ENCODE measurements around the gene HRAS.
"Not testable (repeated sequence)": the region's sequence is repeated elsewhere in the genome, so short reads cannot be mapped to it uniquely, and the experiment has no call there.

Gene HRAS

GRCh38 chr11:575996-576768 lies 40.8 kb upstream of the HRAS start, which contains the start of gene PHRF1:
Gene PHRF1 (plus strand): TSS chr11:576470. CDS start chr11:581513, 5,043 bp downstream.
- no peaks in the 10 kb centered on the region for H3K36me3 ChIP-seq (ENCODE audit: control insufficient read depth in 5 of 5, insufficient read depth in 5 of 5, low read length in 5 of 5)
- H3K4me1 ChIP-seq (ENCODE audit: control insufficient read depth in 5 of 5, insufficient read depth in 5 of 5, low read length in 5 of 5) = peaks cover 16 to 47% (median 41%) of the 10 kb centered on the region in 5 donors
- H3K27ac ChIP-seq (ENCODE audit: low read depth, low read length) = peak within 1 kb of the TSS; percentile 70
- H3K9ac ChIP-seq (ENCODE audit: low read length in 5 of 5) = peak within 1 kb of the TSS; percentile 43 to 100 (median 98)
- peaks cover 0 to 5% (median 4%) of the 10 kb centered on the region in 5 donors for H3K27me3 ChIP-seq (ENCODE audit: control insufficient read depth in 5 of 5, insufficient read depth in 4 of 5, low read length in 5 of 5)
- peak within 1 kb of the TSS; percentile 87 to 98 (median 94) for H3K4me3 ChIP-seq (ENCODE audit: low read depth in 1 of 5, low read length in 5 of 5)
- no peaks in the 10 kb centered on the region for H3K9me3 ChIP-seq (ENCODE audit: control insufficient read depth in 5 of 5, low read length in 5 of 5)

GRCh38 chr11:575313-575995 lies 40.1 kb upstream of the HRAS start:
- Histone ChIP-seq H3K9me3 (ENCODE audit: control insufficient read depth in 5 of 5, low read length in 5 of 5) (no peaks in the 10 kb centered on the region), H3K9ac (ENCODE audit: low read length in 5 of 5) (peak overlapping the region in 2 of 5 donors; percentile 35 to 64), H3K4me3 (ENCODE audit: low read depth in 1 of 5, low read length in 5 of 5) (peak overlapping the region in 4 of 5 donors; percentile 61 to 82 (median 68)), H3K4me1 (ENCODE audit: control insufficient read depth in 5 of 5, insufficient read depth in 5 of 5, low read length in 5 of 5) (peaks cover 16 to 46% (median 40%) of the 10 kb centered on the region in 5 donors), H3K36me3 (ENCODE audit: control insufficient read depth in 5 of 5, insufficient read depth in 5 of 5, low read length in 5 of 5) (no peaks in the 10 kb centered on the region), H3K27me3 (ENCODE audit: control insufficient read depth in 5 of 5, insufficient read depth in 4 of 5, low read length in 5 of 5) (peaks cover 0 to 5% (median 4%) of the 10 kb centered on the region in 5 donors), H3K27ac (ENCODE audit: low read depth, low read length) (no peak overlapping the region)

- Histone ChIP-seq H3K4me3 (ENCODE audit: low read depth in 1 of 5, low read length in 5 of 5) (peak overlapping the region in 4 of 5 donors; percentile 61 to 82 (median 68)), H3K36me3 (ENCODE audit: control insufficient read depth in 5 of 5, insufficient read depth in 5 of 5, low read length in 5 of 5) (no peaks in the 10 kb centered on the region), H3K9ac (ENCODE audit: low read length in 5 of 5) (no peak overlapping the region), H3K9me3 (ENCODE audit: control insufficient read depth in 5 of 5, low read length in 5 of 5) (no peaks in the 10 kb centered on the region), H3K4me1 (ENCODE audit: control insufficient read depth in 5 of 5, insufficient read depth in 5 of 5, low read length in 5 of 5) (peaks cover 14 to 39% (median 35%) of the 10 kb centered on the region in 5 donors), H3K27ac (ENCODE audit: low read depth, low read length) (no peak overlapping the region), H3K27me3 (ENCODE audit: control insufficient read depth in 5 of 5, insufficient read depth in 4 of 5, low read length in 5 of 5) (peaks cover 0 to 5% (median 4%) of the 10 kb centered on the region in 5 donors)
Observed at GRCh38 chr11:574632-575312, 39.4 kb upstream of the HRAS start.

GRCh38 chr11:574031-574570 lies 38.7 kb upstream of the HRAS start:
- H3K9ac ChIP-seq (ENCODE audit: low read length in 5 of 5) = not testable (repeated sequence)

GRCh38 chr11:573146-573759 lies 37.9 kb upstream of the HRAS start:
- Histone ChIP-seq H3K9me3 (ENCODE audit: control insufficient read depth in 5 of 5, low read length in 5 of 5) (no peaks in the 10 kb centered on the region), H3K9ac (ENCODE audit: low read length in 5 of 5) (no peak overlapping the region), H3K36me3 (ENCODE audit: control insufficient read depth in 5 of 5, insufficient read depth in 5 of 5, low read length in 5 of 5) (no peaks in the 10 kb centered on the region), H3K4me1 (ENCODE audit: control insufficient read depth in 5 of 5, insufficient read depth in 5 of 5, low read length in 5 of 5) (peaks cover 14 to 34% (median 33%) of the 10 kb centered on the region in 5 donors), H3K27me3 (ENCODE audit: control insufficient read depth in 5 of 5, insufficient read depth in 4 of 5, low read length in 5 of 5) (peaks cover 0 to 5% (median 4%) of the 10 kb centered on the region in 5 donors), H3K27ac (ENCODE audit: low read depth, low read length) (no peak overlapping the region), H3K4me3 (ENCODE audit: low read depth in 1 of 5, low read length in 5 of 5) (no peak overlapping the region)

More at GRCh38 chr11:574031-574570, 38.7 kb upstream of the HRAS start:
- H3K9me3 ChIP-seq (ENCODE audit: control insufficient read depth in 5 of 5, low read length in 5 of 5); H3K4me3 ChIP-seq (ENCODE audit: low read depth in 1 of 5, low read length in 5 of 5); H3K36me3 ChIP-seq (ENCODE audit: control insufficient read depth in 5 of 5, insufficient read depth in 5 of 5, low read length in 5 of 5); H3K27me3 ChIP-seq (ENCODE audit: control insufficient read depth in 5 of 5, insufficient read depth in 4 of 5, low read length in 5 of 5); H3K27ac ChIP-seq (ENCODE audit: low read depth, low read length): not testable (repeated sequence)
- H3K4me1 ChIP-seq (ENCODE audit: control insufficient read depth in 5 of 5, insufficient read depth in 5 of 5, low read length in 5 of 5) = peaks cover 16 to 39% (median 35%) of the 10 kb centered on the region in 5 donors

- Histone ChIP-seq H3K9ac (ENCODE audit: low read length in 5 of 5) (no peak overlapping the region), H3K4me3 (ENCODE audit: low read depth in 1 of 5, low read length in 5 of 5) (no peak overlapping the region), H3K27me3 (ENCODE audit: control insufficient read depth in 5 of 5, insufficient read depth in 4 of 5, low read length in 5 of 5) (peaks cover 0 to 5% (median 4%) of the 10 kb centered on the region in 5 donors), H3K9me3 (ENCODE audit: control insufficient read depth in 5 of 5, low read length in 5 of 5) (no peaks in the 10 kb centered on the region), H3K27ac (ENCODE audit: low read depth, low read length) (no peak overlapping the region), H3K4me1 (ENCODE audit: control insufficient read depth in 5 of 5, insufficient read depth in 5 of 5, low read length in 5 of 5) (peaks cover 2 to 26% (median 22%) of the 10 kb centered on the region in 5 donors), H3K36me3 (ENCODE audit: control insufficient read depth in 5 of 5, insufficient read depth in 5 of 5, low read length in 5 of 5) (no peaks in the 10 kb centered on the region)
Observed at GRCh38 chr11:571802-572185, 36.4 kb upstream of the HRAS start.

- H3K9me3 ChIP-seq (ENCODE audit: control insufficient read depth in 5 of 5, low read length in 5 of 5) = no peaks in the 10 kb centered on the region
- peaks cover 2 to 17% (median 15%) of the 10 kb centered on the region in 5 donors for H3K4me1 ChIP-seq (ENCODE audit: control insufficient read depth in 5 of 5, insufficient read depth in 5 of 5, low read length in 5 of 5)
- H3K4me3 ChIP-seq (ENCODE audit: low read depth in 1 of 5, low read length in 5 of 5) = peak overlapping the region; percentile 53 to 70 (median 64)
- no peaks in the 10 kb centered on the region for H3K36me3 ChIP-seq (ENCODE audit: control insufficient read depth in 5 of 5, insufficient read depth in 5 of 5, low read length in 5 of 5)
- H3K27ac ChIP-seq (ENCODE audit: low read depth, low read length) = no peak overlapping the region
- H3K27me3 ChIP-seq (ENCODE audit: control insufficient read depth in 5 of 5, insufficient read depth in 4 of 5, low read length in 5 of 5) = peaks cover 0 to 4% (median 0%) of the 10 kb centered on the region in 5 donors
- peak overlapping the region in 4 of 5 donors; percentile 52 to 81 (median 70) for H3K9ac ChIP-seq (ENCODE audit: low read length in 5 of 5)
Observed at GRCh38 chr11:569158-569885, 33.9 kb upstream of the HRAS start.

GRCh38 chr11:568306-569157 lies 33.2 kb upstream of the HRAS start:
- Histone ChIP-seq H3K27me3 (ENCODE audit: control insufficient read depth in 5 of 5, insufficient read depth in 4 of 5, low read length in 5 of 5) (peaks cover 0 to 4% (median 0%) of the 10 kb centered on the region in 5 donors), H3K4me1 (ENCODE audit: control insufficient read depth in 5 of 5, insufficient read depth in 5 of 5, low read length in 5 of 5) (peaks cover 2 to 17% (median 15%) of the 10 kb centered on the region in 5 donors), H3K4me3 (ENCODE audit: low read depth in 1 of 5, low read length in 5 of 5) (peak overlapping the region in 4 of 5 donors; percentile 53 to 70 (median 66)), H3K27ac (ENCODE audit: low read depth, low read length) (no peak overlapping the region), H3K36me3 (ENCODE audit: control insufficient read depth in 5 of 5, insufficient read depth in 5 of 5, low read length in 5 of 5) (peaks cover 0 to 3% (median 0%) of the 10 kb centered on the region in 5 donors), H3K9me3 (ENCODE audit: control insufficient read depth in 5 of 5, low read length in 5 of 5) (no peaks in the 10 kb centered on the region), H3K9ac (ENCODE audit: low read length in 5 of 5) (peak overlapping the region in 4 of 5 donors; percentile 52 to 81 (median 70))

Measured in subcutaneous abdominal adipose tissue (tissue), 5 donors.